ENCODE data around the gene RNU1-4.
"Not testable (repeated sequence)": the region's sequence is repeated elsewhere in the genome, so short reads cannot be mapped to it uniquely, and the experiment has no call there.

The RNU1-4 gene

DNA sequence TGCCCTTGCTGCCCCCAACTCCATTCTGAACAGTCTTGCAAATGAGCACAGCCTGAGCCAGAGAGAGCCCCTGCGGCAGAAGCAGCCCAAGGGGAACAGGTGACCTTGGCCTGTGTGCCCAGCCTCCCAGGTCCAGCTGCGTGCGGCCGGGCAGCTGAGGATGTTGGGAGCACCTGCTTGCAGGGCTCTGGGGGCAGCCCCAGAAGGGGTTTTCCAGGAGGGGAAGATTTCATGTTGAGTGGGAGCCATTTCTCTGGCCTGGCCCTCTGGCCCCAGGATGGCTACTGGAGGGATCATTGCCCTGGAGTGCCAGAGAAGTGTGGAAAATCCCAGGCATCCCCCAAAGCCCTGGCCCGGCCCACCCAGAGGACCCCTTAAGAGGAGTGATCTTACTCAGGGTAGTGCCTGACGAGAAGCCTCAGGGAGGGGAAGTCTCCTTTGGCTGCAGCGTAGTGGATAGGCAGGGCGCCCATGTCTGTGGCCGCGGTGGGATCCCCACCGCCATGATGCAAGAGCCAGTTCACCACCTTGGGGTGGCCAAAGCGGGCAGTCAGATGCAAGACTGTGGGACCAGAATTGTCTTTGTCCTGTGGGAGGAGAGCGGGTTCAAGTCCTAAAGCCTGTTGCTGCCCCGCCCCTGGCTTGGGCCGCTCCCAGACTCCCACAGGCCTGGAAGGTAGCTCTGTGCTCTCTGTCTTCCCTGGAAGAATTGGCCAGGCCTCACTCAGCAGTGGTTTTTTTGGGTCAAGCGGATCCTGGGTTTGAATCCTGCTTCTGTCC, 20.6 kb upstream of the RNU1-4 start:
- H3K27ac ChIP-seq (ENCODE audit: insufficient read depth, low read depth, low read length, poor library complexity, severe bottlenecking): no peak overlapping the region
- H3K4me1 ChIP-seq (ENCODE audit: control insufficient read depth, insufficient read depth, low read length): no peaks in the 10 kb centered on the region
- H3K36me3 ChIP-seq (ENCODE audit: control insufficient read depth, insufficient read depth, low read length): no peaks in the 10 kb centered on the region
- WGBS, 2 experiments: 90 to 93% methylated on average over 16 of the region's 16 CpGs
- H3K27me3 ChIP-seq (ENCODE audit: control insufficient read depth, insufficient read depth, low read length, poor library complexity, severe bottlenecking): no peaks in the 10 kb centered on the region
- no peak overlapping the region for H3K4me3 ChIP-seq (ENCODE audit: insufficient read depth, low read depth, low read length)
- H3K9me3 ChIP-seq (ENCODE audit: control insufficient read depth, low read length): no peaks in the 10 kb centered on the region

DNA sequence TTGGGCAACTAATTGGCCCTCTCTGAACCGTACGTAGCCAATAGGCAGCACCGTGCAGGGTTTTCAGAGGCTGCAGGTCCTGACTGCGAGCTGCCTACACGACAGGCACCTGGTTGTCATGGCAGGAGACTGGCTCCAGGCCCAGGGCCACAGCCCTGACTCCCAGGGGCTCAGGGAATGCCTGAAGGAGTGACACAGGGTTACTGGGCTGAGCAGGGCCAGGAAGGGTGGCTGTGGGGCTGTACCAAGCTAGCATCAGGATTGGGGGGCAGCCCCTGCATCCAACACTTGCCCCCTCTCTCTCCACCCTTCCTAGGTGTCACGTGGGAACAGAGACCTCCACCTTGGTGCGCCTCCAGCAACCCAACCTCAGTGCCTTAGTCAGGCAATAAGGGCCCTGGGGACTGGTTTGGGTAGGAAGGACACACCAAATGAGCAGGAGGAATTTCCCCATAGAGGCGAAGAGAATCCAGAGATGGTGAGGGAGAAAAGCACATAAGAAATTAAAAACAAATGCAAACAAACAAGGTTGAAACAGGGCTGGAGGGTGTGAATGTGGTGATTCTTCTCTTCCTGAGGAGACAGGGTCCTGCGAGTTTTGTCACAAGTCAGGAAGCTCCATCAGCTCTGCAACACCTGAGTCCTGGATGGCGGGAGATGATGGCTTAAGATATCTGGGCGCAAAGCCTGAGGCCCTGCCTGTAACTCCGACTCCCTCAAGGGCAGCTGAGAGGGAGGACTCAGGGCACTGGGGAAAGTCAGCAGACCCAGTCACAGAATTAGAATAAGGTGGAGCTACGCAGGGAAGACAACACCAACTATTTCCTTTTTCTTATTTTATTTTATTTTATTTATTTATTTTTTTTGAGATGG, 19.7 kb upstream of the RNU1-4 start:
- Histone ChIP-seq H3K27ac (ENCODE audit: insufficient read depth, low read depth, low read length, poor library complexity, severe bottlenecking) (no peak overlapping the region), H3K4me3 (ENCODE audit: insufficient read depth, low read depth, low read length) (no peak overlapping the region), H3K36me3 (ENCODE audit: control insufficient read depth, insufficient read depth, low read length) (no peaks in the 10 kb centered on the region), H3K27me3 (ENCODE audit: control insufficient read depth, insufficient read depth, low read length, poor library complexity, severe bottlenecking) (no peaks in the 10 kb centered on the region), H3K4me1 (ENCODE audit: control insufficient read depth, insufficient read depth, low read length) (no peaks in the 10 kb centered on the region), H3K9me3 (ENCODE audit: control insufficient read depth, low read length) (no peaks in the 10 kb centered on the region)
- WGBS, 2 experiments: 92 to 94% methylated on average over 13 of the region's 13 CpGs

DNA sequence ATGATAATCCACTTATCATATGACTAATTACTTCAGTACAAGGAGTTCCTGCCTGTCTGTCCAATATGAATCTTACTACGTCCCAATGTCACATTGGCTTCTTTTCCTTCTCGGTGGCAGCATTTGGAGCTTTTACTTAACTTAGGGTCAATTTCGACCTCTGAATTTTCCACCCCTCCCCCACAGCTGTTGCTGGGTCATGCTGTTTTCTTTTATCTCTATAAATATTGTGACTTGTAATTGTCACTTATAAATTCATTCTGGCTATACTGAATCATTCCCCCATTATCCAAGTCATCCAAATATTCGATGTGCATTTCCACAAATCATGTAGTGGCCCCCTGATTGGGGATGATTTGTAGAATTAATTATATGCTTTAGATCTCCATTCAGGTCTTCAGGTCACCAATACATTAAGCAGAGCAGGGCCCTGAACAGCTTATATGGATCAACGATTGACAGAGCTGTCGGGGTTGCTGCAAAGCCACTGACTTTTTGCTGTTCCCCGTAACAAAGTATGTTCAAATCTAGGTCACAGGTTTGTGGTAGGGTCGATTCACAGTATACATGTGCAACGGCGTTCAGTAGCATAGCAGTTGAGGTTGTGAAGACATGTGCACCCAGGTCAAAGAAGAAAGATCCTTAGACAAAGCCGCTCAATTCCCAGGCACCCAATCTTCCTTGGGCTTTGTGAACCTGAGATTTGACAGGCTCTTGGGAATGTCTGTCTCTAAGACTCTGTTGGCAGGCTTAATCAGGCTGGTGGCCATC, 18.3 kb upstream of the RNU1-4 start:
- WGBS, 2 experiments: 87% methylated on average over 10 to 11 of the region's 11 CpGs
- no peak overlapping the region for H3K27ac ChIP-seq (ENCODE audit: insufficient read depth, low read depth, low read length, poor library complexity, severe bottlenecking)
- no peak overlapping the region for H3K4me3 ChIP-seq (ENCODE audit: insufficient read depth, low read depth, low read length)
- H3K9me3 ChIP-seq (ENCODE audit: control insufficient read depth, low read length): no peaks in the 10 kb centered on the region
- H3K36me3 ChIP-seq (ENCODE audit: control insufficient read depth, insufficient read depth, low read length): no peaks in the 10 kb centered on the region
- no peaks in the 10 kb centered on the region for H3K4me1 ChIP-seq (ENCODE audit: control insufficient read depth, insufficient read depth, low read length)
- H3K27me3 ChIP-seq (ENCODE audit: control insufficient read depth, insufficient read depth, low read length, poor library complexity, severe bottlenecking): no peaks in the 10 kb centered on the region

DNA sequence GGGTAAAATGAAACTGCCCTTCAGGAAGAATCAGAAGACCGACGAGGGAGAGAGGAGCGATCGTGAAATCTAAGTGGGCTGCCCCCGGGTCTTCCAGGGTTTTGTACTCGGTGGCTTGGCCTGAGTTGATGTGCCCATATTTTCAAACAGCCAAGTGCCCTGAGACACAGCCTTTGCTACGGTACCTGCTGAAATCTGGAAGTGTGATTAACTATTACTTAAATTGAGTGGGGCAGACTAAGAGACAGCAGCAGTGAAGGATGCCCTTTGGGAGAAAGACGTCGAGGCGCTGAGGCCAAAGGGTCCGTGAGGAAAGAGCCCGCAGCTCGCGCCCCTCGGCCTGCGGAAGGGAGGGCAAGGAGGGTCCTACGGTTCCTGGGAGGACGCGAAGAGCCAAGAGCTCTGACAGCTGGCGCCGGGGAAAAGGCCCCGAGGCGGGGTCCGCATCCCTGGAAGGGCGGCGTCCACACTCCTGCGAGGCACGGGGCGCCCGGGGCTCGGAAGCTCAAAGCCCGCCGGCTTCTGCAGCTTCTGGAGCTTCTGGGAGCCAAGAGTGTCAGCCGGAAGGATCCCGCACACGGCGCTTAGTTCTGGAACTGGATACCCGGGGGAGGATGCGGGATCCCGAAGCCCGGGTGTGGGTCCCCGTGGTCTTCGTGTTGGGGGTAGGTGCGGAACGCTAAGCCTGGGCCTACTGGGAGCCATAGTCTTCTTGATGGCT, 15.4 kb upstream of the RNU1-4 start:
- Histone ChIP-seq H3K27me3 (ENCODE audit: control insufficient read depth, insufficient read depth, low read length, poor library complexity, severe bottlenecking) (no peaks in the 10 kb centered on the region), H3K27ac (ENCODE audit: insufficient read depth, low read depth, low read length, poor library complexity, severe bottlenecking) (no peak overlapping the region), H3K4me3 (ENCODE audit: insufficient read depth, low read depth, low read length) (no peak overlapping the region), H3K9me3 (ENCODE audit: control insufficient read depth, low read length) (no peaks in the 10 kb centered on the region), H3K36me3 (ENCODE audit: control insufficient read depth, insufficient read depth, low read length) (no peaks in the 10 kb centered on the region), H3K4me1 (ENCODE audit: control insufficient read depth, insufficient read depth, low read length) (no peaks in the 10 kb centered on the region)
- WGBS, 2 experiments: 93 to 94% methylated on average over 45 of the region's 45 CpGs

DNA sequence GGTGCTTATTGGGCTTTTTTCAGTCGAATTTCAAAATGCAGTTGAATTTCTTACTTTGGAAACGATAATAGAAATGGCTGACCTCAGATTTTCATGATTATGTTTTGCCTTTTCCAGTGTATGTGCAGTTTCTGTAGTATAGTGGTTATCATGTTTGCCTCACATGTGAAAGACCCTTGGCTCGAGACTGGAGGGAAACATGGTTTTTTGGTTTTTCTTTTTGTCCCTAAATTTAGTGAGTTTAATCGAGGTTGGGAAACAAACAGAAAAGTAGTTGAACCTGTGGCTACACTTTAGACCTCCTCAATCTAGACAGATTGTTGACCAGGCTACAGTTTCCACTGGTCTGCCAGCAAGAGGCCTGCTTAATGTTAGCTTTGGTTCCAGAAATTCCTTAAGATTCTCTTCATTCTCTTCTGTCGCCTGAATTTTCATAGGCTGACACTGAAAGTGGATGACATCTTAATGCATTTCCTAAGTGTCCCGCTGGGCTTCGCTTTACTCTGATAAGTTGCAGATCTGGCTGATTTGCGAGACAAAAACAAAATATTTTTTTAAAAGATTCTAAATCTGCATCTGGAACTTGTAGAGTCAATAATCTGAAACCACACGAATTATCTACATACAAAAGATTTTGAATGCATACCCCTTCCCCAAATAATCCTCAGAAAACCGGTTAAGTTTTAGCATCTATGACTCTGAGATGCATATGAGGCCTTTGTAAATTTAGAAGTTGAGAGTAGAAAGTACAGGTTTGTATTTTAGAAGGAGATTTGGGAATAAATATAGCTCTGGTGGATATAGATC, 14.7 kb upstream of the RNU1-4 start:
- H3K9me3 ChIP-seq (ENCODE audit: control insufficient read depth, low read length); H3K27me3 ChIP-seq (ENCODE audit: control insufficient read depth, insufficient read depth, low read length, poor library complexity, severe bottlenecking); H3K36me3 ChIP-seq (ENCODE audit: control insufficient read depth, insufficient read depth, low read length); H3K4me1 ChIP-seq (ENCODE audit: control insufficient read depth, insufficient read depth, low read length); H3K4me3 ChIP-seq (ENCODE audit: insufficient read depth, low read depth, low read length); H3K27ac ChIP-seq (ENCODE audit: insufficient read depth, low read depth, low read length, poor library complexity, severe bottlenecking): not testable (repeated sequence)
- 87 to 90% methylated on average over 10 of the region's 10 CpGs for WGBS, 2 experiments

DNA sequence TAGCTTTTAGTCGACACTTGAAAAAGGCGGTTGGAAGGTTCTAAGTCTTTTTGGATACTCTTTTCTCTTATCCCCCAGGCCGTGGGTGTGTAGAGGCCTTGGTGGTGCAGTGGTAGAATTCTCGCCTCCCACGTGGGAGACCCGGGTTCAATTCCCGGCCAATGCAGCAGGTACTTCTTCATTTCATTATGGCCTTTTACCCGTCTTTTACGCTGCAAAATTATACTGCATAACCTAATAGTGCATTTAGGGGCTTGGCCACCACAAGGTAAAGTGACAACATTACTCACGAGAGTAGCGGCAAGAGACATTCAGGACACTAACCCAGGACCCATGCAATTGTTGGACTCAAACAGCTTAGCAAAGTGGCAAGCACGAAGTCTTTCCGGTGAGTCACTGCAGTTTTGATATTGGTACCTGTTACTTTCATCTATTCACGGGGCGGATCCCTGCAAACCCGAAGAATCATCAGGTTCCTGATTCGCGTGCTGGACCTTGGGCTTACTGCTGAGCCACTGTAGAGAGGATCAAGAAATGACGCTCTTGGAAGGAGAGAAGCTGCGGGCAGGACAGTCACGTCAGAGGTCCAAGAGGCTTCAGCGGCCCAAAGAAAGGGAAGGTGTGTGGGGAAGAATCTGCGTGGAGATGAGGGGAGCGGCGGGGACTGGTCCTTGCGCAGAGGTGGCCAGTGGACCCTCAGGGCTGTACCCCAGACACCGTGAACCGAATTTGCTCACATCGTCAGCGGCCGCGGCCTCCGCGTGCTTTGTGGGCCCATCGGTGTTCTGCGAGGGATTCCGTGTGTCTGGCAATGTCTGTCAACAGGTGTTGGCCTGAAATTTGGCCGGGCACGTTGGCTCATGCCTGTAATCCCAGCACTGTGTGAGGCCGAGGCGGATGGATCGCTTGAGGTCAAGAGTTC, 12.9 kb upstream of the RNU1-4 start:
- no peaks in the 10 kb centered on the region for H3K4me1 ChIP-seq (ENCODE audit: control insufficient read depth, insufficient read depth, low read length)
- H3K27ac ChIP-seq (ENCODE audit: insufficient read depth, low read depth, low read length, poor library complexity, severe bottlenecking): no peak overlapping the region
- 87% methylated on average over 42 of the region's 42 CpGs for WGBS, 2 experiments
- H3K27me3 ChIP-seq (ENCODE audit: control insufficient read depth, insufficient read depth, low read length, poor library complexity, severe bottlenecking): no peaks in the 10 kb centered on the region
- no peak overlapping the region for H3K4me3 ChIP-seq (ENCODE audit: insufficient read depth, low read depth, low read length)
- no peaks in the 10 kb centered on the region for H3K36me3 ChIP-seq (ENCODE audit: control insufficient read depth, insufficient read depth, low read length)
- H3K9me3 ChIP-seq (ENCODE audit: control insufficient read depth, low read length): no peaks in the 10 kb centered on the region

DNA sequence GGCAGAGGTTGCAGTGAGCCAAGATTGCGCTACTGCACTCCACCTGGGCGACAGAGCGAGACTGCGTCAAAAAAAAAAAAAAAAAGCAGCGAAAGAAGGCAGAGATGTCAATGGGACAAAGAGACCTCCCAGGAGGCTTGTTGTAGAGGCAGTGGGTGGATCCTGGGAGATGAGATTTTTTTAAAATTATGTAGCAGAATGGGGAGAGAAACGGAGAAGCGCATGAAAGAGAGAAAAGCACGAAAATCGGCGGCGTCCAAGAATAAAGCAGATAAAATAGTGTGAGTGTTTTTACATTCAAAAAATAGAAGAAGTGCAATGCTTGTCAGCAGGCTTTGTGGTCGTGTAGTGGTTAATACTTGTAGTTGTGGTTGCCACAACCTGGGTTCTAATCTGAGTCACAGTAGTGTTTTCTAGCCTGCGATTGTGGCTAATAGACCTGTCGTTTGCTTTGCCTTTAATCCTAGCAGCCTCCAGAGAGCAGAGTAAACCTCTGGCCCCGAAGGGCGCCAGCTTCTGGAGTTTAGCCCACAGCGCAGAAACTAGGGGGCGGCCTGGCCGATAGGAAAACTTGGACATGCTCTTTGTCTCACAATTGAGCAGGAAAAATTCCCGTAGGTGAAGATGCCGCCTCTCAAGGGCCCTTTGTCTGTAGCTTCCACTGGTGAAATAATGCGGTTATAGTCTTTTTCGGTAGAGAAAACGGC, 11.9 kb upstream of the RNU1-4 start:
- not testable (repeated sequence) for H3K36me3 ChIP-seq (ENCODE audit: control insufficient read depth, insufficient read depth, low read length); H3K9me3 ChIP-seq (ENCODE audit: control insufficient read depth, low read length); H3K27me3 ChIP-seq (ENCODE audit: control insufficient read depth, insufficient read depth, low read length, poor library complexity, severe bottlenecking); H3K4me3 ChIP-seq (ENCODE audit: insufficient read depth, low read depth, low read length); H3K4me1 ChIP-seq (ENCODE audit: control insufficient read depth, insufficient read depth, low read length); H3K27ac ChIP-seq (ENCODE audit: insufficient read depth, low read depth, low read length, poor library complexity, severe bottlenecking)
- WGBS, 2 experiments: 82 to 84% methylated on average over 16 of the region's 24 CpGs

DNA sequence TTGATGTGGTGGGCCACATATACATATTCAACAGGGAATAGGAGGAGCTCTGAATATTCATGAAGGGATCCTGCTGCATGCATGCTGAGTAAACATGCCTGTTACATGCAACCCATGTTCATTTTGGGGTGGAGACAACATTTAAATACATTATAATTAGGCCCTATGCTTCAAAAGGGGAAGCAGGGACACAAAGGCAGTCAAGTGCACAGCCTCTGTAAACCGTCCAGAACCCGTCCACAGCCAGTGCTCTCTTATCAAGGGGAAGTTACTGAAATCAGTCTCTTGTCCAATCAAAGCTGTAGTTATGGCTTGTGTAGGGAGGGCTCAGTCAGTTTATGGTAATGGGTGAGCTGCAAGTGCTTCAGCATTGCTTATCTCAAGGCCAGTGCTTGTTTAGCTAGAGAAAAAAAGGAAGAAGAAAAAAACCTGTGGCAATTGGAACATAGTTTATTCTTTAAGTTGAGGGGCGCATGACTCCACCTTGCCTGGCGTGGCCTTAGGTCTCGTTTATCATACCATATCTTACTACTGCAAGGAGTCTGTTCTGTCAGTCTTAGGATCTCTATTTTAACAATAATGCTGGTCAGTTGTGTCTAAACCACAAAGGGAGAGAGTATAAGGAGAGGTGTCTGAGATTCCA, 7.9 kb upstream of the RNU1-4 start:
- no CpG with 5 or more reads among the region's 5 CpGs for WGBS, 2 experiments

More for the DNA sequence above, 7.9 kb upstream of the RNU1-4 start:
- H3K4me3 ChIP-seq (ENCODE audit: insufficient read depth, low read depth, low read length); H3K9me3 ChIP-seq (ENCODE audit: control insufficient read depth, low read length); H3K36me3 ChIP-seq (ENCODE audit: control insufficient read depth, insufficient read depth, low read length); H3K27me3 ChIP-seq (ENCODE audit: control insufficient read depth, insufficient read depth, low read length, poor library complexity, severe bottlenecking); H3K4me1 ChIP-seq (ENCODE audit: control insufficient read depth, insufficient read depth, low read length); H3K27ac ChIP-seq (ENCODE audit: insufficient read depth, low read depth, low read length, poor library complexity, severe bottlenecking): not testable (repeated sequence)

Data from ectodermal cell (in vitro differentiated cells).